ENCODE results near the gene MPL.
"Not testable (repeated sequence)": the region's sequence is repeated elsewhere in the genome, so short reads cannot be mapped to it uniquely, and the experiment has no call there.

The MPL gene

DNA sequence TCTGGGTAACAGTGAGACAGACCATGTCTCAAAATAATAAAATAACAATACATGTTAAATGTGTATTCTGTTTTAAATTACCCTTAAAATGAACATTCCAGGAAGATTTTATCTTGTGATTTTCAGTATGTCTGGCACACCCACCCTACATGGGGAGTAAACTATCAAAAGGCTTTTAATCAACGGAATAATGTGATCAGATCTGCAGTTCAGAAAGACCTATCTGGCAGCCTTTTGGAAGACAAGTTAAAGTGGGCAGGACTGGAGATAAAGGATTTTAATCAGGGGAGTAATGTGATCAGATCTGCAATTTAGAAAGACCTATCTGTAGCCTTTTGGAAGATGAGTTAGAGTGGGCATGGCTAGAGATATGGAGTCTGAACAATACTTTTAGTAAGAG is 41.9 kb downstream of the MPL start:
- no peak for DNase-seq (ENCODE audit: low read depth)

DNA sequence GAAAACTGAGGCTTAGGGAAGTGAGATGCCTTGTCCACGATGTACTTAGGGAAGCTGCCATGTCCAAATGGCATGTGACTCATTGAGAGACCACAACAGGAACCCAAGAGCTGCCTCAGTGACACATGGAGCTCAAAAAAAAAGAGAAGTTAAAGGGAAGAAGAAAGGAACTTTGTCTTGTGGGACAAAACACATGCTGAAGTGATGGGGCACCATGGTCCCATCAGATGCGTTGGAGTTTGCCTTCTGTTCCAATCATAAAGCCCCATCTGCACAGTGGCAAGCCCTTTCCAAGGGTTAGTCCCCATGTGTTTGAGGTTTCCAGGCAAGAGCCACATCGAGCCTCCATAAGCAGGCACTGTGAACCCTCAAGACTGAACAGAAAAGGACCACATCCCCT is 44.0 kb downstream of the MPL start:
- DNase-seq (ENCODE audit: low read depth): no peak

DNA sequence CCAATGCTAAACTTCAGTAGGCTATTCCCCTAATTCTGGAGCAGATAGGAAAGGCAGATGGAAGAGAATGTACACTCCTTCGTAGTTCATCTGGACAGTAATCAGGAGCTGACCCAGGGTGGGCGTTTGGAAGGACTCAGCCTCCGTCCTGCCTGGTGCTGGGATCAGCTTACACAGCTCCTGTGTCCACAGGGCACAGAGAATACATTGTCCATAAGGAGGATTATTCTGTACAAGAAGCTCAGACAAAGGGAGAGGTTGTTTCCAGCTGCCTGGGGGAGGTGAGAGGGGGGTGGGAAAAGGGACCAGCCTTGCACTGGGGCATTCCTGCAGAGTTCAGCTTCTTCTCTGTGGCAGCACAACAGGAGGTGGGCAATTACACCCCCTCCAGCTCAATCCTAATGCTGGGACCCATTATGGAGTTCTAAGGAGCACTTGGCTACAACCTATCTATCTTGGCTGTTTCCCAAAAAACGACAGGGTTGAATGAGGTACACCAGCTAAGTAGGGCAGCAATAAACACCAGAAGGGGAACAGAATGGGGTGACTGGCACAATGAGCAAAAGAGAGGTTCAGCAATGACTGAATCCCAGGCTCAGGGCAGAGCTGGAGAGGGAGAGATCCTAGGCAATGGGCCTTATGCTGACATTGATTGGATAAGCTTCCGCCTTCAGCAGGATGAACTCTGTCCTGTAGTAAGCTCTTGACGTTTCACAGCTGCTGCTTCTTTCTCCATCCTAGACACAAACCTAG is 44.6 kb downstream of the MPL start:
- no peak for DNase-seq (ENCODE audit: low read depth)

DNA sequence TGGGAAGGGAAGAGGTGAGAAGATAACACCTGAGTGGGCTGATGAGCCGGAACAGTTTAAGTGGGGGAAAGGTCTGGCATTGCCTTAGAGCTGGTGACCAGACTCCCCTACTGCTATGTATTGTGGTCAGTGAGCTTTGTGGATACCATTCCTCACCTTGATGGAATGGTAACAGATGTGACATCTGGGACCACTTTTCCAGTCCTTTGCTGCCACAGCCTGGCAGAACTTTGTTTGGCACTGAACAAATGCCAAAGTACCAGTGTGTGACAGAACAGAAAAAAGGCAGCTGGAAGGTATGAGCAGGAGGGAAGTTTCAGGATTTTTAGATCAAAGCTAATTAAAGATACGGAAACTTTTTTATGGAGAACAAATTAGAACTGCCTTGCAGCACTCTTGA is 45.8 kb downstream of the MPL start:
- no peak for DNase-seq (ENCODE audit: low read depth)

DNA sequence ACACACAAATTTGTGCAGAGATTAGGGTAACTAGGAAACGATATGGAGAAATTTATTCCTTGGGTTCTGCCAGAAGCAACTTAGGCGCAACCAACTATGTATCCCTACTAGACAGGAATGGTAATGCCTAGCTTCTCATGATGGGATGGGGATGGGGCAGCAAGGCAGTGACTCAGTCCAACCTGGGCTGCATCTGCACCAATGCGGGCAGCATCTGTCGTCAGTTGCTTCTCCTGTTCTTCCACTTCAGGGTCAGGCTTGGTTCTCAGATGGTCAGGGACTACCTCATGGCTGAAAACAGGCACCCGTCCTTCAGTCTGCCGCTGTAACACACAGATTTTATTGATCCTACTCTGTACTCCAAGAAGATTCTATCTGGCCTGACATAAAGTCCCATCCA is 49.1 kb downstream of the MPL start:
- DNase-seq (ENCODE audit: low read depth): no peak

DNA sequence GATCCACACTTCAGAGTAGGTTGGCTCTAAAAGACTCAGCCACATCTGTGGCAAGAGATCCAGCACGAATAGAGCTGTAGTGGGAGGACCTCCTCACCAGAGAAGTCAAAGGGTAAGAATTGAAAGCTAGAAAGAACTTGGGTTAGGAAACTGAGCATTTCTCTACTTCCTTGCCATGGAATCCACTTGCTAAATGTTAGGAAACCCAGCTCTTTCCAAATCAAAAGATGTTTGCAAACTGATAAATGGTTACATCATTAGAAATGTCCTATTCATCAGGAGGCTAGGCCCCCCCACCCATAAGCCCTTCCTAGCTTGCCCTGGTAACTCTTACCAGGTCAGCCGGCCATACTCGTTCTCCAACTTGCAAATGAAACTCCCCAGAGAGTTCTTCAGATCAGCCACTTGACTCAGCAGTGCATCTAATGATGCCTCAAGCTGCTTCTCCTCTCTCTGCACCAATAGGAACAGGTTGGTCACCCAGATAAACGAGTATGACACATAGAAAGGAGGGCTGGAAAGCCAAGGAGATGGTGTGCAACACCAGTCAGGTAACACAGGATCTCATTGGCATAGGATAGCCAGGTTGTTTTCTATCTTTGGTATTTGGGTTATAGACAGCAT is 50.5 kb downstream of the MPL start:
- DNase-seq (ENCODE audit: low read depth): no peak

DNA sequence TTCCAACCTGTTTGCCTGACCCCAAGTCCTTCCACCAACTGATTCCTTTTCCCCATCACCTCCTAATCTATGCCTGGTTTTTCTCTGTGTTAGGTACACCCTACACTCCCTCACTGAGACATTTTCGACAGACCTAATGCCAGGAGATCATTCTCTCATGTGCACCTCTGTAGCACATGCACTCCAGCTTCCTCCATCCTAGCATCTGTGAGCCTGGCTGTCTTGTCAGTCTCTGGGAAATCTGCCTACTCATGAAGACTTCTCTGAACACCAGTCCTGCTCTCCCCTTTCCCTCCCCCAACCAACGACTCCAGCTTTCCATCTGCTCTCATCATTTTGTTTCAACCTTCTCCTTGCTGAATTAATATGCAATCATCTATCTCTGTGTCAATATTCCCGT is 51.0 kb downstream of the MPL start:
- no peak for DNase-seq (ENCODE audit: low read depth)

DNA sequence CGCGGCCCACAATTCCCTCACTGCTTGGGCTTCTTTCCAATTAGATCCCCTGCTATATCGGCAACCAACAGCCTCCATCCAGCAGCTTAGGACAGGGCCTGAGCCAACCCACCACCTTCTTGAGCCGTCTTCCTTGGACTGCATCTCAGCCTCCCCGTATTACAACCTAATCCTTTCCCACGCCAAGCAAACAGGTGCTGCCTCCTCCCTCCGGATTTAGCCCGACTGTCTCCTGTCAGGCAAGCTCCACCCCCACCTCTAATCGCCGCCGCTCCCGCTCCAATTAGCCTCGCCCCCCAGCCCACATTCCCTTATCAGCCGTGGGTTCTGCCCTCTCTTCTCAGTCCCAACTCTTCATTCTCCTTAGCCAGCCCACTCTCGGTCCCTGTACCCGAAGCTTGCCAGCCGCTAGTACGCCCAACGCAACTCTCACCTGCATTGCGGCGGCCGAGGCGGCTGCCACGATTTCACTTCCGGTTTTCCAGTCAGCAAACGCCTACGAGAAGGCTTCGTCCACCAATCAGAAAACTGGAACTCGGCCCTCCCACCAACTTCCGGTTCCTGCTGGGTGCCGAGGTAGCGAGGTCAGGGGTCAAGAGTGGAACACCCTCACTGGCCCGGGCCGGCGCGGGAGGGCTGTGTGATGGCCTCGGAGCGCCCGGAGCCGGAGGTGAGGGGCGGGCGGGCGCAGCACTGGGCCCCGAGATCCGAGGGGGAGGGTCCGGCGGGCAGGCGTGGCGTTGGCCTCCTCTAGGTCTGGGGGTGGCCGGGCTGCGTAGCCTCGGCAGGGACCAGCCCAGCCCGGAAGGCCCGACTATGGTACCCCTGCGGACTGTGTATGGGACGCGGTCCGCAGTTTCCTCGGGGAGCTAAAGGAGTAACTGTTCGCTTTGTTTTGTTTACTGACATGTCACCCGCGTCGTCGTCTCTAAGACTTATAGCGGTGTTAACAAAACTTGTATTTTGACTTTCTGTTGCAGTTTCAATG is 52.0 kb downstream of the MPL start, which contains the start of the genes MED8 and SZT2:
Gene MED8 (minus strand): TSS at position 475 of the 988 bp plus-strand sequence. CDS start 36 bp downstream, at position 439.
Gene SZT2 (plus strand): TSS at position 574 of the 988 bp plus-strand sequence. CDS start 70 bp downstream, at position 644.
- DNase-seq (ENCODE audit: low read depth): peak; percentile 99

DNA sequence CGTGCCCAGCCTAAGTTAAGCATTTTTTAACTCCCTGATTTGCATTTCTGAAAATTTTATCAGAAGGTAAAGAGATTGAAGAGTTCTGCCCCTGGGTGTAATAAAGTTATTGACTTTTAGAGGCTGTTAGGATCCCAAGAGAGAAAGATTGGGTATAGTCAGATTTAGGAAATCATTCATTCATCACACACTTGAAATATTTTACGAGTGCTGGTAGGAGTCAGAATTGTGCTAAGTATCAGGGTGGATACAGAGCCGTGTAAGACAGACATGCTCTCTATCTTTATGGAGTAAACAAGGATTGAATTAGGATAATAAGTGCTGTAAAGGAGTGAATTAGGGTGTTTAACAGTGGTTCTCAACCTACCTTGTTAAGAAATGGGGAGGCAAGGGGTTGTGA is 55.1 kb downstream of the MPL start:
- DNase-seq (ENCODE audit: low read depth): no peak

DNA sequence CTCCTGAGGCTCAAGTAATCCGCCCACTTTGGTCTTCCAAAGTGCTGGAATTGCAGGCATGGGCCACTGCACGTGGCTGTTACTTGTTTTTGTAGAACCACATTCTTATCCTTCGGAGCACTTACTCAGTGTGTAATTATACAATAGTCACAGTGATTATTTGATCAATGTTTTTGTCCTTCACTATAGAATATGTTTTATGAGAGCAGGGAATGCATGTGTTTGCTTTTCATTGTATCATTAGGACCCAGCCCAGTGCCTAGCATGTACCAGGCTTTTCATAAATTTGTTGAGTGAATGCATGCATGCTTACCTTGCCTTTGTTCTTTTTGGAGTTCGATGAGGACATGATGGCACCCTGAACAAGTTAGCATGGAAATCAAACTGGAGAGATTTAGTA is 57.9 kb downstream of the MPL start:
- DNase-seq (ENCODE audit: low read depth): no peak

DNA sequence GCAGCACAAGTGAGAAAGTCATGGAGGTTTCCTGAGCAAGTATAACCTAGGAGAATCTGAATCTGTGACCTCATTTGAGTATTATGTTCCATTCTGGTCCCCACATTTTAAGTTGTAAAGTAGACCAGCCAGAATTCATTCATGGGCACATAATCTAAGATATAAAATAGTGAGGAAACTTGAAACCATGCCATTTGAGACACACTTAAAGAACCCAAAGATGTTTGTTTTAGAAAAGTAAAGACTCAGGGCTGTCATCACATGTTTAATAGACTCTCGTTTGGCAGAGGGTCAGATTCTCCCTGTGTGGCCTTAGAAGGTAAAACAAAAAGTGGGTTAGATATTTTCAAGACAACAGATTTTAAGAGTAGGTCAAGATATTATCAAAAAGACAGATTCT is 58.4 kb downstream of the MPL start:
- DNase-seq (ENCODE audit: low read depth): no peak

DNA sequence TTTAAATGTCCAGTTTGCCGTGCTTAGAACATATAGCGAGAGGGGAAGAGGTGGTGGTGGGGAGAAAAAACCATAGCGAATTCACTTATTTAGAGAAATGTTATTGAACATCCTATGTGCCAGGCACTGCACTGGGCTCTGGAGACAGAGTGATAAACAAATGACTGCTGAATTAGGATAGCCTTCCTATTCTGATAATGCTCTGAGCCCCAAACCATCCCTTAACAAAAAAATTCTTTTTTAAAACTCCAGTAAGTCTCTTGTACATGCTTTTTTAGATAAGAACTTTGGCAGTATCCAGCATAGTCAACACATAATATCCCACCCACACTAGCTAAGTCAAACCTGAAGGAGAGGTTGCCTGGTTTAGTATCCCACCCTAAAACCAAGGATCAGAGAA is 60.6 kb downstream of the MPL start:
- no peak for DNase-seq (ENCODE audit: low read depth)

DNA sequence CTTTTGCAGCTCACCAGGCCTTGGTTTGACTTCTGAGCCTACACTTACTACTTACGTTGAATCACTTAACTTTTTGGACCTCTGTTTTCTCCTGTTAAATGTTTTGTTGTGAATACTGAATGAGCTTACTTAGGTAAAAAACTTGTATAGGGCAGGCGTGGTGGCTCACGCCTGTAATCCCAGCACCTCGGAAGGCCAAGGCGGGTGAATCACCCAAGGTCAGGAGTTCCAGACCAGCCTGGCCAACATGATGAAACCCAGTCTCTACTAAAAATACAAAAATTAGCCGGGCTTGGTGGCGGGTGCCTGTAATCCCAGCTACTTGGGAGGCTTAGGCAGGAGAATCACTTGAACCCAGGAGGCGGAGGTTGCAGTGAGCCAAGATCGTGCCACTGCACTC is 62.8 kb downstream of the MPL start:
- not testable (repeated sequence) for DNase-seq (ENCODE audit: low read depth)

DNA sequence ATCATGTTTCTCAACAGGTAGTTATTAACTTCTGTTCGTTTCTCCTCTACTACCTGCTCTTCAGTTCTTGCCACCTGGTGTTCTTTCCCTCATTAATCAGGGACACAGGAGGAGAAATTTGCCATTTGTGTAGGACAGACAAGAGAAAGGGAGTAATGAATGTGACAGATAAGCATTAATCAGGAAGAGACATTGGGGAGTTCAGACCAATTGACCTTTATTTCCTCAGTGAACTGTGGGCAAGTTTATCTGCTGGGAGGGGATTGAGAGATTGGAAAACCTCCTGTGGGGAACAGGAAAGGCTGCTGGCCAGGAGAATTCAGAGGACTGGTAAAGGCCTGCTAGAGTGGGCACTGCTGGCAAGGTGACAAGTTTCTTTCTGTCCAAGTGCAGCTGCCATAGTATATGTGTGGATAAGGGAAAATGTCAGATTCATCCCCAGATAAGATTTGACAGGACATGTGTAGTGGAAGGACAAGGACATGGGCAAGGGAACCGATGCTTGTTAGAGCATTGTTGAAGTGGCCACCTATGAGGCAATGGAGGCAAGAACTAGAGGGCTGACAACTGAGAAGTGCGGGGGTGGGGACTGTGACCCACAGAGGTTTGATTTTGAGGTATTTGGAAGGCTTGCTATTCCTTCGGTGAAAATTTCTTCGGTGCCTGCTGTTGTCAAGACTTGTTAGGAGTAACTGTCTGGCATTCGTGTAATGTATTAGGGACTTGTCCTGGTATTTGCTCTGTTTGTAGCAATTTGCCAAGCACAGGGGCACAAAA is 64.7 kb downstream of the MPL start:
- DNase-seq (ENCODE audit: low read depth): peak; percentile 72
